Osteoblast (primary cell): ENCODE data around the gene NCOA1. TPM values are rescaled to one million over a fixed set of nuclear protein-coding genes. Genes with fewer than 3 reads are reported as not detected.
"Not testable (repeated sequence)": the region's sequence is repeated elsewhere in the genome, so short reads cannot be mapped to it uniquely, and the experiment has no call there.

Experiments used
- DNase-seq: peaks from one replicate; pipeline ENCODE4 v3.0.0; 2011; ENCODE audit warnings: low spot score, mixed read lengths; ENCODE audit not compliant: insufficient read length; ENCODE audit errors: missing footprints
- H2AFZ ChIP-seq: 2 replicates; pipeline ENCODE4 v1.6.0; 2011; ENCODE audit warnings: mild to moderate bottlenecking, low read length
- H3K27ac ChIP-seq: 2 replicates; pipeline ENCODE4 v1.5.1; 2011; ENCODE audit warnings: mild to moderate bottlenecking, low read depth, low read length, moderate library complexity
- H3K27me3 ChIP-seq: 2 replicates; pipeline ENCODE4 v1.6.0; 2012; ENCODE audit warnings: mild to moderate bottlenecking, control low read depth, inconsistent platforms, low read length, moderate library complexity; ENCODE audit not compliant: insufficient read depth
- H3K36me3 ChIP-seq: 2 replicates; pipeline ENCODE4 v1.5.1; 2011; ENCODE audit warnings: mild to moderate bottlenecking, low read length, control low read depth, moderate library complexity; ENCODE audit not compliant: insufficient read depth
- H3K4me1 ChIP-seq: 2 replicates; pipeline ENCODE4 v1.5.1; 2011; ENCODE audit warnings: mild to moderate bottlenecking, low read length, control low read depth, moderate library complexity; ENCODE audit not compliant: insufficient read depth
- H3K4me2 ChIP-seq: 2 replicates; pipeline ENCODE4 v1.6.0; 2011; ENCODE audit warnings: mild to moderate bottlenecking, low read length; ENCODE audit not compliant: insufficient read depth
- H3K4me3 ChIP-seq: fragments of 200-600 bp; sonication (generic); 3 replicates; pipeline ENCODE4 v1.5.1; 2012; ENCODE audit warnings: mild to moderate bottlenecking, low read length, inconsistent platforms; ENCODE audit not compliant: insufficient read depth
- H3K79me2 ChIP-seq: 2 replicates; pipeline ENCODE4 v1.6.0; 2012; ENCODE audit warnings: mild to moderate bottlenecking, low read length, control low read depth, inconsistent platforms; ENCODE audit not compliant: insufficient read depth
- H3K9me3 ChIP-seq: 2 replicates; pipeline ENCODE4 v1.5.1; 2011; ENCODE audit warnings: low read depth, low read length, control low read depth
- H4K20me1 ChIP-seq: 2 replicates; pipeline ENCODE4 v1.6.0; 2012; ENCODE audit warnings: mild to moderate bottlenecking, low read length, control low read depth; ENCODE audit not compliant: insufficient read depth
- CTCF ChIP-seq: IDR thresholded peaks from 2 replicates; pipeline ENCODE4 v1.5.1; 2011; ENCODE audit warnings: mild to moderate bottlenecking, low read depth, low read length, moderate library complexity; ENCODE audit errors: extremely low read depth
- total RNA-seq: library from RNA; depleted of rRNA; stranded (reverse); fragments of >200 nt; gene quantifications from 2 replicates; pipeline ENCODE4 v1.2.3, GENCODE V29; 2012

NCOA1 gene
- total RNA-seq, 1 donor: 23.2 TPM

DNA sequence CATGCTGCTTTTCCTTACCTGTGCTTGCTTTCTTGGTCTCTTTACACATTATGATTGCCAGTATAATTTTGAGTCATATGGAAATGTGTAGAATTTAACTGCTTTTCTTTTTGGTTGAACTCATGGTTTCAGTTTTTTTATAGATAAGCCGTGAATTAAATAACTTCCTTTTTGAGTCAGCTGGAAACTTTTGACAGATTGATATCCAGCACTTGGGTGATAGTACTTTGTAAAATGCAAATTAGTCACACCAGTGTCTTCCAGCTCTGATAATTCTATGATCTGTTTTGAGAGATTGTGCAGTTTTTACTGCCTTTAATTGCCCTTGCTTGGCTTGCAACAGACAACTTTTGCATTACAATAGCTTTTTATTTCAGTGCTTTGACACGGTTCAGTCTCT is 86.4 kb downstream of the NCOA1 start:
- no peak for DNase-seq
- H3K4me1 ChIP-seq: no peaks in the 10 kb centered on the region
- no peak for TF ChIP-seq CTCF
- no peaks in the 10 kb centered on the region for H3K36me3 ChIP-seq
- no peak overlapping the region for H3K4me3 ChIP-seq
- no peaks in the 10 kb centered on the region for H3K9me3 ChIP-seq
- H2AFZ ChIP-seq: no peak overlapping the region
- H3K4me2 ChIP-seq: no peak overlapping the region
- peaks cover 3% of the 10 kb centered on the region for H4K20me1 ChIP-seq
- no peaks in the 10 kb centered on the region for H3K79me2 ChIP-seq
- H3K27me3 ChIP-seq: no peaks in the 10 kb centered on the region
- H3K27ac ChIP-seq: no peak overlapping the region

GRCh38 chr2:24579053-24579803 is 88.2 kb downstream of the NCOA1 start:
- H3K4me3 ChIP-seq: no peak overlapping the region
- H3K36me3 ChIP-seq: no peaks in the 10 kb centered on the region
- no peak overlapping the region for H3K4me2 ChIP-seq
- no peaks in the 10 kb centered on the region for H3K9me3 ChIP-seq
- H4K20me1 ChIP-seq: peaks cover 3% of the 10 kb centered on the region
- H2AFZ ChIP-seq: no peak overlapping the region
- no peak for DNase-seq
- no peaks in the 10 kb centered on the region for H3K79me2 ChIP-seq
- H3K27me3 ChIP-seq: no peaks in the 10 kb centered on the region
- no peaks in the 10 kb centered on the region for H3K4me1 ChIP-seq
- TF ChIP-seq CTCF: no peak
- no peak overlapping the region for H3K27ac ChIP-seq

- DNase-seq: no peak
- Histone ChIP-seq H2AFZ (no peak overlapping the region), H3K4me2 (no peak overlapping the region), H3K4me1 (no peaks in the 10 kb centered on the region), H3K79me2 (no peaks in the 10 kb centered on the region), H3K4me3 (no peak overlapping the region), H3K36me3 (no peaks in the 10 kb centered on the region), H3K9me3 (no peaks in the 10 kb centered on the region), H3K27ac (no peak overlapping the region), H4K20me1 (peaks cover 3% of the 10 kb centered on the region), H3K27me3 (no peaks in the 10 kb centered on the region)
- TF ChIP-seq CTCF: no peak
Observed at GRCh38 chr2:24580561-24580960, 89.5 kb downstream of the NCOA1 start.

DNA sequence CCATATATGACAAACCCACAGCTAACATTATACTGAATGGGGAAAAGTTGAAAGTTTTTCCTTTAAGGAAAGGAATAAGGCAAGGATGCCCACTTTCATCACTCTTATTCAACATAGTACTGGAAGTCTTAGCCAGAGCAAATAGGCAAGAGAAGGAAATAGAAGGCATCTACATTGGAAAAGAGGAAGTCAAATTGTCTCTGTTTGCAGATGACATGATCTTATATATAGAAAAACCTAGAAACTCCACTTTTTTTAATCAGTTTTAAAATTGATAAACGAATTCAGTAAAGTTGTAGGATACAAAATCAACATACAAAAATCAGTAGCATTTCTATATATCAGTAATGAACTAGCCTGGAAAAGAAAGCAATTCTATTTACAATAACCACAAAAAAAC is 90.9 kb downstream of the NCOA1 start:
- not testable (repeated sequence) for H3K27me3 ChIP-seq, H3K36me3 ChIP-seq, H3K4me3 ChIP-seq, DNase-seq, H2AFZ ChIP-seq, H3K79me2 ChIP-seq, H4K20me1 ChIP-seq, H3K9me3 ChIP-seq, H3K27ac ChIP-seq, H3K4me1 ChIP-seq, H3K4me2 ChIP-seq
